ENCODE results near the gene MILR1. TPM values are rescaled to one million over a fixed set of nuclear protein-coding genes. Genes with fewer than 3 reads are reported as not detected.

The MILR1 gene
- total RNA-seq, 3 donors from 2014 or later (not counting 1 experiment from before 2014, with no cell fraction given), result 2.2 to 12.0 (median 3.3) TPM

Other genes starting within 250 kb of the MILR1 start
- gene TEX2, start 185.9 kb upstream of the MILR1 start, total RNA-seq, result 10 to 100 TPM in 2 of 3 donors, 1 to 10 TPM in 1; 8.3 to 16.3 (median 11.3) TPM
- 10 to 100 TPM; 57.1 to 79.8 (median 72.6) TPM for gene PECAM1, start 58.3 kb upstream of the MILR1 start, total RNA-seq
- gene POLG2, start 47.9 kb downstream of the MILR1 start, total RNA-seq, result 10 to 100 TPM; 34.7 to 65.3 (median 41.2) TPM
- 1,000 to 10,000 TPM; 2,956 to 3,334 (median 3,276) TPM for gene DDX5, start 57.2 kb downstream of the MILR1 start, total RNA-seq
- gene CEP95, start 57.9 kb downstream of the MILR1 start, total RNA-seq, result 100 to 1,000 TPM; 152 to 187 (median 186) TPM
- 10 to 100 TPM; 43.8 to 54.5 (median 46.5) TPM for gene SMURF2, start 213.2 kb downstream of the MILR1 start, total RNA-seq